OCI-M1 (cell line): Measurements from ENCODE around the gene RS1.

Experiments
- DNase-seq: peaks from one replicate; lab custom pipeline; 2025; lab: John Stamatoyannopoulos, UW

The RS1 gene

GRCh38 chrX:18672008-18672407 is at the start of gene RS1:
Gene RS1 (minus strand): TSS chrX:18672108. CDS start chrX:18672068, 40 bp downstream.
- DNase-seq: no peak

- DNase-seq: no peak
These were observed 47.9 kb upstream of the RS1 start for GRCh38 chrX:18719852-18720251.

- no peak for DNase-seq
These were observed 43.0 kb upstream of the RS1 start for GRCh38 chrX:18714910-18715309.

GRCh38 chrX:18709833-18710232 is 37.9 kb upstream of the RS1 start:
- no peak for DNase-seq

- no peak for DNase-seq
These were observed 35.6 kb upstream of the RS1 start, which contains the start of gene PPEF1 for GRCh38 chrX:18707426-18708049. Gene PPEF1 (plus strand): TSS chrX:18707645. CDS start chrX:18707781, 136 bp downstream.

- peak; percentile 5 for DNase-seq
These were observed 30.7 kb upstream of the RS1 start for GRCh38 chrX:18702362-18703195.

GRCh38 chrX:18701621-18702361 is 29.9 kb upstream of the RS1 start:
- DNase-seq: no peak

- no peak for DNase-seq
These were observed 27.1 kb upstream of the RS1 start for GRCh38 chrX:18698737-18699650.

GRCh38 chrX:18696653-18697052 is 24.7 kb upstream of the RS1 start:
- no peak for DNase-seq

GRCh38 chrX:18692541-18692940 is 20.6 kb upstream of the RS1 start:
- DNase-seq: no peak

GRCh38 chrX:18691431-18691830 is 19.5 kb upstream of the RS1 start:
- DNase-seq: no peak

- DNase-seq: no peak
These were observed 16.1 kb upstream of the RS1 start for GRCh38 chrX:18687856-18688495.

- DNase-seq: no peak
These were observed 11.1 kb upstream of the RS1 start for GRCh38 chrX:18682979-18683387.

- DNase-seq: no peak
These were observed 10.1 kb upstream of the RS1 start for GRCh38 chrX:18681996-18682395.

- DNase-seq: peak; percentile 92
These were observed 5.4 kb upstream of the RS1 start for GRCh38 chrX:18677161-18677869.

GRCh38 chrX:18676470-18676869 is 4.6 kb upstream of the RS1 start:
- DNase-seq: no peak

GRCh38 chrX:18676050-18676449 is 4.1 kb upstream of the RS1 start:
- no peak for DNase-seq

GRCh38 chrX:18674788-18675735 is 3.2 kb upstream of the RS1 start:
- peak; percentile 88 for DNase-seq

GRCh38 chrX:18674417-18674787 is 2.5 kb upstream of the RS1 start:
- no peak for DNase-seq
